ENCODE results near the gene NOTCH3. TPM values are rescaled to one million over a fixed set of nuclear protein-coding genes. Genes with fewer than 3 reads are reported as not detected.

Gene NOTCH3
- total RNA-seq, 2 donors from 2014 or later = 140 to 171 TPM

GRCh38 chr19:15249528-15249874 lies 48.7 kb upstream of the NOTCH3 start:
- Histone ChIP-seq H3K27me3 (ENCODE audit: control insufficient read depth, insufficient read depth, low read length, poor library complexity, severe bottlenecking) (no peaks in the 10 kb centered on the region), H3K36me3 (ENCODE audit: control insufficient read depth, insufficient read depth, low read length) (peaks cover 95% of the 10 kb centered on the region), H3K27ac (ENCODE audit: low read depth, low read length) (peak overlapping the region; percentile 77), H3K9ac (ENCODE audit: extremely low read depth, low read length, poor library complexity, severe bottlenecking) (no peak overlapping the region), H3K4me3 (ENCODE audit: low read length) (no peak overlapping the region), H3K9me3 (ENCODE audit: control insufficient read depth, low read length) (no peaks in the 10 kb centered on the region), H3K4me1 (ENCODE audit: control insufficient read depth, insufficient read depth, low read length) (no peaks in the 10 kb centered on the region)
- Mint-ChIP-seq H3K9me3 (no peaks in the 10 kb centered on the region), H3K4me3 (no peak overlapping the region), H3K27ac (no peak overlapping the region), H3K27me3 (ENCODE audit: insufficient read depth) (no peaks in the 10 kb centered on the region), H3K36me3 (ENCODE audit: low read depth) (peaks cover 61% of the 10 kb centered on the region), H3K4me1 (no peaks in the 10 kb centered on the region)
- no peak for DNase-seq
- TF ChIP-seq, protein P1, sequence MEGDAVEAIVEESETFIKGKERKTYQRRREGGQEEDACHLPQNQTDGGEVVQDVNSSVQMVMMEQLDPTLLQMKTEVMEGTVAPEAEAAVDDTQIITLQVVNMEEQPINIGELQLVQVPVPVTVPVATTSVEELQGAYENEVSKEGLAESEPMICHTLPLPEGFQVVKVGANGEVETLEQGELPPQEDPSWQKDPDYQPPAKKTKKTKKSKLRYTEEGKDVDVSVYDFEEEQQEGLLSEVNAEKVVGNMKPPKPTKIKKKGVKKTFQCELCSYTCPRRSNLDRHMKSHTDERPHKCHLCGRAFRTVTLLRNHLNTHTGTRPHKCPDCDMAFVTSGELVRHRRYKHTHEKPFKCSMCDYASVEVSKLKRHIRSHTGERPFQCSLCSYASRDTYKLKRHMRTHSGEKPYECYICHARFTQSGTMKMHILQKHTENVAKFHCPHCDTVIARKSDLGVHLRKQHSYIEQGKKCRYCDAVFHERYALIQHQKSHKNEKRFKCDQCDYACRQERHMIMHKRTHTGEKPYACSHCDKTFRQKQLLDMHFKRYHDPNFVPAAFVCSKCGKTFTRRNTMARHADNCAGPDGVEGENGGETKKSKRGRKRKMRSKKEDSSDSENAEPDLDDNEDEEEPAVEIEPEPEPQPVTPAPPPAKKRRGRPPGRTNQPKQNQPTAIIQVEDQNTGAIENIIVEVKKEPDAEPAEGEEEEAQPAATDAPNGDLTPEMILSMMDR (conservative IDR thresholded peaks at IDR 0.05) = no peak
- WGBS, 2 experiments (ENCODE audit: insufficient coverage in 1 of 2, insufficient read length in 1 of 2) = 94 to 96% methylated on average over 2 to 6 of the region's 6 CpGs

GRCh38 chr19:15248648-15249527 lies 48.1 kb upstream of the NOTCH3 start:
- Histone ChIP-seq H3K4me3 (ENCODE audit: low read length) (no peak overlapping the region), H3K4me1 (ENCODE audit: control insufficient read depth, insufficient read depth, low read length) (no peaks in the 10 kb centered on the region), H3K9ac (ENCODE audit: extremely low read depth, low read length, poor library complexity, severe bottlenecking) (no peak overlapping the region), H3K9me3 (ENCODE audit: control insufficient read depth, low read length) (no peaks in the 10 kb centered on the region), H3K36me3 (ENCODE audit: control insufficient read depth, insufficient read depth, low read length) (peaks cover 91% of the 10 kb centered on the region), H3K27me3 (ENCODE audit: control insufficient read depth, insufficient read depth, low read length, poor library complexity, severe bottlenecking) (no peaks in the 10 kb centered on the region), H3K27ac (ENCODE audit: low read depth, low read length) (peak overlapping the region; percentile 77)
- peaks cover 59% of the 10 kb centered on the region for H3K36me3 Mint-ChIP-seq (ENCODE audit: low read depth)
- DNase-seq = no peak
- no peaks in the 10 kb centered on the region for H3K4me1 Mint-ChIP-seq
- H3K27me3 Mint-ChIP-seq (ENCODE audit: insufficient read depth) = no peaks in the 10 kb centered on the region
- no peaks in the 10 kb centered on the region for H3K9me3 Mint-ChIP-seq
- 95 to 96% methylated on average over 14 to 19 of the region's 19 CpGs for WGBS, 2 experiments (ENCODE audit: insufficient coverage in 1 of 2, insufficient read length in 1 of 2)
- no peak overlapping the region for H3K4me3 Mint-ChIP-seq
- TF ChIP-seq, protein P1 (conservative IDR thresholded peaks at IDR 0.05) = no peak
- peak overlapping the region; percentile 66 for H3K27ac Mint-ChIP-seq

- Histone ChIP-seq H3K4me3 (ENCODE audit: low read length) (no peak overlapping the region), H3K9ac (ENCODE audit: extremely low read depth, low read length, poor library complexity, severe bottlenecking) (no peak overlapping the region), H3K27me3 (ENCODE audit: control insufficient read depth, insufficient read depth, low read length, poor library complexity, severe bottlenecking) (no peaks in the 10 kb centered on the region), H3K36me3 (ENCODE audit: control insufficient read depth, insufficient read depth, low read length) (peaks cover 89% of the 10 kb centered on the region), H3K27ac (ENCODE audit: low read depth, low read length) (no peak overlapping the region), H3K4me1 (ENCODE audit: control insufficient read depth, insufficient read depth, low read length) (no peaks in the 10 kb centered on the region), H3K9me3 (ENCODE audit: control insufficient read depth, low read length) (no peaks in the 10 kb centered on the region)
- no peak overlapping the region for H3K4me3 Mint-ChIP-seq
- H3K27me3 Mint-ChIP-seq (ENCODE audit: insufficient read depth) = no peaks in the 10 kb centered on the region
- no peak overlapping the region for H3K27ac Mint-ChIP-seq
- H3K4me1 Mint-ChIP-seq = no peaks in the 10 kb centered on the region
- DNase-seq = no peak
- WGBS, 2 experiments (ENCODE audit: insufficient coverage in 1 of 2, insufficient read length in 1 of 2) = 89 to 100% methylated on average over 3 to 5 of the region's 5 CpGs
- peaks cover 56% of the 10 kb centered on the region for H3K36me3 Mint-ChIP-seq (ENCODE audit: low read depth)
- H3K9me3 Mint-ChIP-seq = no peaks in the 10 kb centered on the region
- TF ChIP-seq, protein P1 (conservative IDR thresholded peaks at IDR 0.05) = no peak
Observed at GRCh38 chr19:15248106-15248505, 47.3 kb upstream of the NOTCH3 start.
